Stimulated activated CD4-positive, alpha-beta T cell treated with anti-CD3 and anti-CD28 coated beads, TNF-alpha, amount 100 ng/mL, for 4 hours (primary cell): Measurements from ENCODE around the gene ANKRD13B.
A peak's percentile ranks its signal among the peaks of the same experiment; 100 is the strongest.

ENCODE experiments used
- DNase-seq, 3 experiments: peaks; one replicate each; pipeline ENCODE4 v3.0.0-alpha.2; 2020; ENCODE audit warnings: low read depth in 3 of 3

ANKRD13B gene

DNA sequence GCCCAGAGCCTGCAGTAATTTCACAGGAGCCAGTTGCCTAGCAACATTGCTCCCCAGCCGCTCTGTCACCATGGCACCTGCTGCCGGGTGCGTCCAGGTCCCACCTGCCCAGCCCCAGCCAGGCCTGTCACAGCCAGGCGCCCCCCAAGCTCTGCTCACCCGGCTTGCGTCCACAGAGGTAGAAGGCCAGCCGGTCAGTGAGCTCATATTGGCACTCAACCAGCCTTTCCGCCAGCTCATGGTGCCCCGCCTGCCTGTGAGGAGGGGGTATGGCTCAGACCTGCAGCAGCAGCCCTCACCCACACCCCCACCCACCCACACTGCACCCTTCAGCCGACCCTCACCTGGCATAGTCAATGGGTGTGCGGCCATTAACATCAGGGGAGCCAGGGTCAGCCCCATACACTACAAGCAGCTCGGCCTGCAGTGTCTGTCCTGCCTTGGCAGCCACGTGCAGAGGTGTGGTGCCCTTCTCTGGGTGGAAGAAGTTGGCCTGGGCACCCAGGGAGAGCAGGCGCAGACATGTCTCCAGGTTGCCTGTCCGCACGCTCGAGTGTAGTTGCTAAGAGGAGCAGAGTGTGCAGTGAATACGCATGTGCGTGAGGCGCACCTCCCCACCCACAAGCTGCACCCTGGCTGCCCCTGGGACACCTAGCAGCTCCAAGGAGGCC, 11.2 kb upstream of the ANKRD13B start:
- no peak for DNase-seq

- DNase-seq, result no peak
Observed at GRCh38 chr17:29582254-29582765, 10.6 kb upstream of the ANKRD13B start.

- DNase-seq, result no peak
Observed at GRCh38 chr17:29582772-29583171, 10.2 kb upstream of the ANKRD13B start.

GRCh38 chr17:29583324-29584248, 9.3 kb upstream of the ANKRD13B start:
- DNase-seq, result no peak

DNA sequence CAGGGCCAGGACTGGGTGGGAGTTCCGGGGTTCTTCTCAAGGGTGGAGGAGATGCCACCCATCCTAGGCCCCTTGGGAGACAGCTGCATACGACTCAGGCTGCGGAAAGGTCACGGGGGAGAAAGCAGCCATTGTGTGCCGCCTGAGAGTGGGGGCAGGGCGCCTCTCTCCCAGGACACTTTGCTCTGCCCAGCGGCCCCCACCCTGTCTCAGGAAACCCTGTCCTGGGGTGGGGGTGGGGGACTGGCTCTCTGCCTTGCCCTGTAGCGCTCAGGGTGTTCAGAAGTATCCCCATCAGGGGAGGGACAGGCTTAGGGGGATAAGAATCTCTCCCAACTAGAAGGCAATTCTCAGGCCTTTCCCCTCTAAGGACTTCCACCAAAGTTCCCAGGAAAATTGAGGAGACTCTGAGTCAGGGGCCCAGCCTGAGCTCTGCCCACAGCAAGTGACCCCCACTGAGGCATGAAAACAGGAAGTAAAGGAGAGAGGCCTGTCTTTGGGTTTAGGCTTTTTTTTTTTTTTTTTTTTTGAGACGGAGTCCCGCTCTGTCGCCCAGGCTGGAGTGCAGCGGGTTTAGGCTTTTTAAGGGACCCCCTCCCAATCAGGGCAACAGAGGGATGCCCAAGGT, 8.4 kb upstream of the ANKRD13B start:
- DNase-seq, result no peak

- no peak for DNase-seq
Observed at GRCh38 chr17:29585080-29585751, 7.7 kb upstream of the ANKRD13B start.

GRCh38 chr17:29586676-29587469, 6.1 kb upstream of the ANKRD13B start:
- DNase-seq, result no peak

DNA sequence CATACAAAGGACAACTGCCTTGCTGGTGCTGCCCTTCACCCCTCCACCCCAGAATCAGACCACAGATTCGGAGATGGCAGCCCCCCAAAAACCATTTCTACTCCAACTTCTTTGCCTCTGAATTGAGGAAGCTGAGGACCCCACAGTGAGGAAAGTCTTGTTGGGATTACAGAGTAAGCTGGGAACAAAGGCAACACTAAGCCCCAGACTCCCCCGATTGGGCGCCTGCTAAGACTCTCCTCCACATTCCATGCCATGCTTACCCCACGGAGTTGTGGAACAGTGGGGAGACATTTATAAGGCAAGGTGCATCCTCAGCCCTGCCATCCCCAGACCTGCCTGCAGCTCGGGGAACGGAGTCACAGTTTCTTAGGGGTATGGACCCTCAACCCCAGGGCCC, 5.3 kb upstream of the ANKRD13B start:
- DNase-seq, result no peak

- no peak for DNase-seq
Observed at GRCh38 chr17:29588017-29588561, 4.8 kb upstream of the ANKRD13B start.

DNA sequence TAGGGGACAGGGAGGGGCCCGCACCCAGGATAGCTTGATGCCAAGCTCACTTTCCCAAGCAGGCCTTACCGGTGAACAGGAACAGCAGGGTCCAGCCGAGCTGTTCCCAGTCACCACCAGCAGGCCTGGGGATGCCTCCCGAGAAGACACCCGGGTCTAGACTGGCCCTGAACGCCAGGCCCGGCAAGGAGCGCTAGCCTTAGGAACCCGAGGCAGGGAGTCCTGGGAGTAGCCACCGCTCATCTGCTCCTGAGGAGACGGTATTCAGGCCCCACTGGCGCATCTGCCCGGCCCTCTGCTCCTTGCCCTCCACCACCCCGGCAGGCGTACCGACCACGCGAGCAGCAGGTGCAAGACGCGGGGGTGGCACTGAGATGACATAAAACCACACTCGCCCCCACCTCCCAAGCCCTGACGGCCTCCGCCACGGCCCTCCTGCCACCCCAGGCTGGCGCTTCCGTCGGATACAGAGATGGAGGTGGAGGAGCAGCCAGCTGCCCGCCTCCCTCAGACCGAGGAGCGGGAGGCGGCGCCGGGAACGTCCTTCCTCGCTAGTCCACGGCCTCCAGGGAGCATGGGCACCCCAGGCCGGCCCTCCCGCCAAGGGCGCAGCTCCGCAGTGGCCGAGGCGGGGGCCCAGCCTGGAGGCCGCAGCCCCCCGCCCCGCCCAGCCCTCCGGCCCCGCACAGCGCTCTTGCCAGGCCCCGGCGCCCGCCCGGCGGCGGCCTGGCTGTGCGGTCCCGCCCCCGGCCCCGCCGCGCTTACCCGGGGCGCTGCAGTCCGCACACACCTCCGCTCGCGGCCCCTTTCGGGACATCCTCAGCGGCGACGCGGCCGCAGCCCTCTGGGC, 4.1 kb upstream of the ANKRD13B start:
- peak in 2 of 3 experiments; percentile 61 to 62 for DNase-seq

GRCh38 chr17:29589524-29590410, 3.2 kb upstream of the ANKRD13B start, which contains the start of gene GIT1:
TSS of gene GIT1 (minus strand) at chr17:29589648. CDS start at chr17:29589378, 270 bp downstream.
- DNase-seq, result peak in 2 of 3 experiments; percentile 66 to 73

DNA sequence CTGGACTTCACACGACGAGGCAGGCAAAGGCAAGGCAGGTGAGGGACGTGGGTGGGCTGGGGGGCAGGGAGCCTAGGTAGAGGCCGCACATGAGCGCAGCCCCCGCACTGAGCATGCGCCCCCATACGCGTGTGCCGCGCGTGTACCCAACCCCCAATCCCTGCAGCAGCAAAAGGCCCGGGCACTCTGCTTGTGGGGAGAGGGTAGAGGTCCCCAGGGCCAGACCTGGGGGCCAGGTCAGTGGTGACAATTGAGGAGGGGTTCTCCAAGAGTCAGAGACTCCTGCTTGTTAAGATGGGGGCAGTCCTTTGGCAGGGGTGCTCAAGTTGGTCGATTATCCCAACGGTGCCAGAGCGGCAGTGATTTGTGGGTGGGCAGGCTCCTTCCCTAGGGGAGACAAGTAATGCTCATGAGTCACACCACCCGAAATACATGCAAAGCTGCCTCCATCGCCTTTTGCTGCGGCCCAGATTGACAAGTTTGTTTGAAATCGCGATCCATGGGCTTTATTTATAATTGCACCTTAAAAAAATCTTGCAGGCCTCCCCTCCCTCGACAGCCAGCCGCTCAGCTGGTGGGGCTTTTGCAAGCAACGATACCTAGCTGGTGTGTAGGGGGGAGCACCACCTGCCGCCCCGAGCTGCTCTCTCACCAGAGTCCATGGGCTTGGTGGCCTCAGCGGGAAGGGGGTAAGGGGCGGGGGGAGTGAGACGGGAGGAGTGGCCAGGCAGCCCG, 2.4 kb upstream of the ANKRD13B start:
- DNase-seq, result no peak

GRCh38 chr17:29591146-29591736, 1.7 kb upstream of the ANKRD13B start:
- no peak for DNase-seq

- DNase-seq, result peak; percentile 59 to 75 (median 63)
Observed at GRCh38 chr17:29591737-29592608, 959 bp upstream of the ANKRD13B start.

GRCh38 chr17:29593591-29594518, 923 bp downstream of the ANKRD13B start:
- DNase-seq, result no peak
